ENCODE measurements around the gene UBA52.
"Not testable (repeated sequence)": the region's sequence is repeated elsewhere in the genome, so short reads cannot be mapped to it uniquely, and the experiment has no call there.

The UBA52 gene

DNA sequence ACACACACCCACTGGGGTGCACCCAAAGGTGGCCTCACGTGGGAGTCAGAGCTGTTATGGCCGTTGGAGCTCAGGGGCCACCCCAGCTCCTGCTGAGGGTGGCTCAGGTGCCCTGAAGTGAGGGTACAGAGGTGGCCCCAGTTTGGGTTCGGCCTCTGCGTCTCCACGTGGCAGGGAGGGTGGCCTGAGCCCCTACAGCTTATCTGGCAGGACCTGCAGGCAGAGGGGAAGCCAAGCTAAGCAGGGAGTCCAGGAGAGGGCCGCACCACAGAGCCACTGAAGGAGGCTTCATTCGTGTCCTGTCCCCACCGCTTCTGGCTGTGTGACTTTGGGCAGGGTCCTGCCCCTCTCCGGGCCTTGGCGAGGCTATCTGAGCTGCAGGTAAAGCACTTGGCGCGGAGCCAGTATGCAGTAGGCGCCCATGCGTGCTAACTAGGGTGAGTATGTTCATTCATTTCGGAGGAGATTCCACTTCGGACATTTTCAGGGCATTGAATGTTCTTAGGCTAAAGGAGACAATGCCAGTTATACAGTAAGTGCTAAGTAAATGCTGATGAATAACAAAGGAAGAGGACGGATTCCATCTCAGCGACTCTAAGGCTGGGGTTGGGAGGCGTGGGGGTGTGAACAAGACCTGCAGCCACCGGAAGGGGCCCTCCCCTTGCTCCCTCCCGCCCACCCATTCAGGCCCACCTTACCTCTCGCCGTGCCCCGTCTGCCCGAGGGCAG lies 21.9 kb downstream of the UBA52 start:
- no peak for DNase-seq (ENCODE audit: low read depth in 2 of 2)

DNA sequence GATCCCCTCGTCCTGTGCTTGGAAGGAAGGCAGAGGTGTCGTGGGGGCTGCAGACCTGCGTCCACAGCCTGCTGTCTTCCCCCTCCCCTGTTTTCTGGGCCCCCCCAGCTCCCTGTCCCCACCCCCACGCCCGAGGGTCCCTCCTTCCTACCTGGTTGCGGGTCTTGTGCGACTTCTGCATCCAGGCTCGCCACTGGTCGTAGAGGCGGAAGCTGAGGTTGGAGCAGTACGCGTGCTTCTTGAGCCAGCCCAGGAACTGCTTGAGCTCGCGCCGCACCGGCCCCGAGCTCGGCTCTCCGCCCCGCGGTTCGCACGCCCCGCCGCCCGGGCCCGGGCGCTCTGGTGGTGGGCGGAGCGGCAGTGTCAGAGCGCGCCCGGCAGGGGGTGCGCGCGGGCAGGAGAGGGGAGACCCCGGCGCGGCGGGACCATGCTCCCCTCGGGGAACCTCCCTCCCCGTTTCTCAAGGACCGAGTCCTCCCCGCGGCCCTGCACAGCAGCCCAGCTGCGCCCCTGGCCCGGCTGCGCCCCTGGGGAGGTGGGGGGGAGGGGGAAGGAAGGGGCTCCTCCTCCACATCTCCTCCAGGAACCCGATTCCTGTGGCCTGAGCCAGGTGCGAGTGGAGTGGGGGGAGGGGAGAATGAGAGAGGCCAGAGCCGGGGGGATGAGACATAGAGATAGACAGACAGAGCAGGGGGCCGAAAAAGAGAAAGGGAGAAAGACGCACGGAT lies 22.6 kb downstream of the UBA52 start:
- DNase-seq (ENCODE audit: low read depth in 2 of 2): peak; percentile 60 to 66

DNA sequence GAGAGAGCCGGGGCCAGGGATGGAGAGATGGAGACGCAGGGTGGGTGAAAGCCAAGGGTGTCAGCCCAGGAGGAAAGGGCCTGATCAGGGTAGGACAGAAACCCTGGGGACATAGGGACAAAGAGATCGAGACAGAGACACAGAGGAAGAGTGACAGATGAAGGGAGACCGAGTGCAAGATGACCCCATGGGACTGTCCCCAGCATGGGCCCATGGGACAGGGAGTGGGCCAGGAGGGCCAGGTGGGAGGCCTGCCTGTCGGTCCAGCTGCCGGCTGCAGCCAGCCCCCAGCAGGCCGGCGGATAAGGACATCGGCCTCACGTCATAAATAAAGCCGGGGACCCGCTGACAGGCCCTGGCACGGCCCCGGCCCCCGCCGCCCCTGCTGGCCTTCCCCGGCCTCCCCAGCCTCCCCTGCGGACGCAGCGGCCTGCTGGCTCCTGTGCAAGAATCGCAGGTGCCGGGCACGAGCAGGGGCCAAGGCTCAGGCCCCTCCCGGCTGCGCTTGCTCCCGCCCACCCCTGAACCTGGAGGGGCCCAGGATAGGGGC lies 23.2 kb downstream of the UBA52 start:
- DNase-seq (ENCODE audit: low read depth in 2 of 2): no peak

DNA sequence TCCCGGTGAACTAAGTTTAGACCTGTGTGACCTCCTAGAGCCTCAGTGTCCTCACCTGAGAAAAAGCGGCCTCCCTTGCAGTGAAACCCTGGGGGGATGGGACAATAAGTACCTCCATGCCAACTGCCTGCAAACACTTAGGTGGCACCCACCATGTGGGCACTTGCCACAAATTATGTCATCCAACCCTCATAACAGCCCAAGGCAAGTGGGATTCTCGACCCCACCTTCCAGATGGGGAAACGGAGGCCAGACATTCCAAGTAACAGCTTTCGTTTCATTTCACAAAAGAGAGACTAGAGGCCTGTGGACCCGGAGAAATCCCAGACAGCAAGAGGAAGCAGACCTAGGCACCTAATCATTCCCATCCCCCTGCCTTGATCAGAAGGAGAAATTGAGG lies 23.8 kb downstream of the UBA52 start:
- DNase-seq (ENCODE audit: low read depth in 2 of 2): no peak

DNA sequence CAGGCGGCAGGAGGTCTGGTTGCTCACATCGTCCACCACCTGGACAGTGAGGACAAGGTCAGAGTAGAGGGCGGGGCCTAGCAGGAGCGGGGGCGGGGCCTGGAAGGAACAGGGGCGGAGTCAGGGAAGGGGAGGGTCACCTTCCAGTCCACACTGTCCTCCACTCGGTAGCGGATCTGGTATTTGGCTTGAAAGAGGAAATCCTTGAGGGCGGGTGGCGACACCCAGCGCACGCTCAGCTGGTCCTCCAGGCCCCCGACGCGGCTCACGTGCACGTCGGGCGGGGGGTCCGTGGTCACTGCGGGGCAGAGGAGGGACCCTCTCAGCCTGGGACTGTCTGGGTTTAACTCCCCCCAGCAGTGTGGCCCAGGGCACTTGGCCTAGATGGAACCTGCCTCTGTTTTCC lies 25.1 kb downstream of the UBA52 start:
- no peak for DNase-seq (ENCODE audit: low read depth in 2 of 2)

DNA sequence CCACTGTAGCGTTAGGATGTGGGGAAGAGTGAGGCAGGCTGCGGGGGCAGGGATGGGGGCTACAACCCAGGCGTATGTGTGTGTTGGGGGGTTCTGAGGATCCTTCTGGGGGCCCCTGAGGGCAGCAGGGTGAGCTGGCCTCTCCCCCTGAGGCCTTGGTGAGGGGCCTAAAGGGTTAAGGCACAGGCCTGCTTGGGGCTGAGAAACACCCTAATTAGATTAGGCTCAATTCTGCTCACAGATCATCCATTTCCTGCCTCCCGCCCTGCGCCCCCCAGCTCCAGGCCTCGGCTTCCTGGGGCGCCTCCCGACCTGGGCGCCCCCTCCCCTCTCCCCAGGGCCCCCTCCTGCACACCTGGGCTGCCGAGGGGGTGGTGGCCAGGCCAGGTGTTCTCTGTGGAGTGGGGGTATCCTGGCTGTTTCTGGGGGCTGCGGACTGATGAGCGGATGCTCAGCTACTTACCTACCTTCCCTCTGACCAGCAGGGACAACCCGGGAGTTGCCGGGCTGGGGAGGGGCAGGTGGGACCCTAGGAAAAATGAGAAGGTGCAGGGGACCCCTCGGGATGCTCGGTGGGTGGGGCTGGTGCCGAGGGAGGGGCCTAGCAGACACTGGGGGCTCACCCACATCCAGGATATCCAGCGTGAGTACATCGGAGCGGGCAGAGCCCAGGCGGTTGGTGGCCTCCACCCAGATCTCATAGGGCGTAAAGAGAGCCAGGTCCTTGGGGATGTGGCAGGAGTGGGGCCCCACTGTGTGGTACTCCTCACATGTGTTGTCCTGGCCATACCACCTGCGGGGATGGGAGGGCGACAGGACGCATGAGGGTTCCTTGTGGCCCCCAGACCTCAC lies 26.4 kb downstream of the UBA52 start:
- DNase-seq (ENCODE audit: low read depth in 2 of 2): no peak

DNA sequence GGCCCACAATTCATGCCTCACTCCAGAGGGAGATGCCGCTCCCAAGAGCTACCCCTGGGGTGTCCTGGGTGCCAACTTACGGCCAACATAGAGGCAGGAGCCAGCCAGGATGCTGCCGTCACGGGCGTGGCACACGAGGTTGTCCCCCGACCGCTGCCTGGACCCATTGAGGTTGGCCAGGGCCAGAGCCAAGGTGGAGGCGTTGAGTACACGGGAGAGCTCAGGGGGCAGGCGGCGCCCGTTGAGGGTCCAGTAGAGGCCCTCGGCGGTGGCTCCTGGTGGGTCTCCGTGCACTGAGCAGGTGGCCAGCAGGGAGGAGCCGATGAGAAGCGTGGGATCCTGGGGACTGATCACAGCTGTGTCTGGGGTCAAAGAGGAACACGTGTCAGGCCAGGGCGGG lies 27.8 kb downstream of the UBA52 start:
- DNase-seq (ENCODE audit: low read depth in 2 of 2): no peak

DNA sequence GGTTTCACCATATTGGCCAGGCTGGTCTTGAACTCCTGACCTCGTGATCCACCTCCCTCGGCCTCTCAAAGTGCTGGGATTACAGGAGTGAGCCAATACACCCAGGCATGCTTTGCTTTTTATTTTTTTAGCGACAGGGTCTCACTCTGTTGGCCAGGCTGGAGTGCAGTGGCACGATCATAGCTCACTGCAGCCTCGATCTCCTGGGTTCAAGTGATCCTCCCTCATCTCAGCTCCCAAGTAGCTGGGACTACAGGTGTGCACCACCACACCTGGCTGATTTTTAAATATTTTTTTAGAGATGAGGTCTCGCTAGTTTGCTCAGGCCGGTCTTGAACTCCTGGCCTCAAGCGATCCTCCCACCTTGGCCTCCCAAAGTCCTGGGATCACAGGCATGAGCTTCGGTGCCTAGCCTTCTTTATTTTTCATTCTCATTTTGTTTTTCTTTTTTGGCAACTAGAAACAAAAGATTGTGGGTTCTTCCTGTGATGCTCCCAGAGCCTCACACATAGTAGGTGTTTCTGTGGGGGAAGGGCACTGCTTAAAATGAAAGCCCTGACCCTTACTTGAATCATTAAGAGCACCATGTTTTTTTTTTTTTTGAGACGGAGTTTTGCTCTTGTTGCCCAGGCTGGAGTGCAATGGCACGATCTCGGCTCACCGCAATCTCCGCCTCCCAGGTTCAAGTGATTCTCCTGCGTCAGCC lies 29.2 kb downstream of the UBA52 start:
- DNase-seq (ENCODE audit: low read depth in 2 of 2): not testable (repeated sequence)

DNA sequence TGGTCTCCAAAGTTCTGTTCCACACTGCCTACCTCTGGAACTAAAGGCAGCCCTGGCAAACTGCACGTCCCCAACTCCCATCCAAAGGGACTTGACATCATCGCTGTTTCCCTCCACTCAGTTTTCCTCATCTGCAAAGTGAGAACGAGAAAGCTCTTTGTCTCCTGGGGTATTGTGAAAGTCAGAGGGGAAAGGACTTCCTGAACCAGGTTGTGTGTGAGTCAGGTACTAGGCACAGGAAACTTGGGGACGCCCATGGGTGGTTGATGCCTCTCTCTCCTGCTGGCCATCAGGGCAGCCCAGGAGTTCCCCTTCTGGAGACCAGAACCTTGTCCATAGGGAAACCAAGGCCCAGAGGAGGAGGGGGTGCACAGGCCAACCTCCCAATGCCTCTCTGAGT lies 30.2 kb downstream of the UBA52 start:
- no peak for DNase-seq (ENCODE audit: low read depth in 2 of 2)

DNA sequence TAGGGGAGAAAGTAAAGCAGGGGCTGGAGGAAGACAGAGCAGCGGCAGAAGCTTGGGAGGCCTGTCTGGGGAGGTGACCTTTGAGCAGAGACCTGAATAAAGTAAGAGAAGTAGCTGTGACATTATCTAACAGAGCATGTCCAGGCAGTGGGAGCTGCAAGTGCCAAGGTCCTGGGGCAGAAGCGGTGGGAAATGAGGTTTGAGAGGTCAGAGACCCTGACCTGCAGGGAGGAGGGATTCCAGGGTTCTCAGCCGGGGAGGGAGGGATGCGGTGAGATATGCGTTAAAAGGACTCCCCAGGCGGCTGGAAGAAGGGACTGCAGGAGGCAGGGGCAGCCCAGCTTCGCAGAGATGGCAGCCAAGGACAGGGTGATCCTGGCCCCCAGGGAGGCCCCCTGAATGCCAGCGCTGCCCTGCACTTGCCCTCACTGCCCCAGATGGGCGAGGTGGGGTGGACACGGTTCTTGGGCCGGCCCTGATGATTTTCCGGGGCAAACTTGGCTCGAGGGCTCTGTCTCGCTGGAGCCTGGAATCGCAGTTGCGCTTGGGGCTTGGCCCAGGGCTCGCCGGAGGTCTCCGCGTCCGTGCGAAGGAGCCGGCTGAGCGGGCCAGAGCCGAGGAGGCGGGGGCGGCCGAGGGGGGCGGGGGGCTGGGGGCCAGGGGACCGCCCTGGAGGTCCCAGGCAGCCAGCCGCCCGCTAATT lies 31.7 kb downstream of the UBA52 start:
- no peak for DNase-seq (ENCODE audit: low read depth in 2 of 2)

DNA sequence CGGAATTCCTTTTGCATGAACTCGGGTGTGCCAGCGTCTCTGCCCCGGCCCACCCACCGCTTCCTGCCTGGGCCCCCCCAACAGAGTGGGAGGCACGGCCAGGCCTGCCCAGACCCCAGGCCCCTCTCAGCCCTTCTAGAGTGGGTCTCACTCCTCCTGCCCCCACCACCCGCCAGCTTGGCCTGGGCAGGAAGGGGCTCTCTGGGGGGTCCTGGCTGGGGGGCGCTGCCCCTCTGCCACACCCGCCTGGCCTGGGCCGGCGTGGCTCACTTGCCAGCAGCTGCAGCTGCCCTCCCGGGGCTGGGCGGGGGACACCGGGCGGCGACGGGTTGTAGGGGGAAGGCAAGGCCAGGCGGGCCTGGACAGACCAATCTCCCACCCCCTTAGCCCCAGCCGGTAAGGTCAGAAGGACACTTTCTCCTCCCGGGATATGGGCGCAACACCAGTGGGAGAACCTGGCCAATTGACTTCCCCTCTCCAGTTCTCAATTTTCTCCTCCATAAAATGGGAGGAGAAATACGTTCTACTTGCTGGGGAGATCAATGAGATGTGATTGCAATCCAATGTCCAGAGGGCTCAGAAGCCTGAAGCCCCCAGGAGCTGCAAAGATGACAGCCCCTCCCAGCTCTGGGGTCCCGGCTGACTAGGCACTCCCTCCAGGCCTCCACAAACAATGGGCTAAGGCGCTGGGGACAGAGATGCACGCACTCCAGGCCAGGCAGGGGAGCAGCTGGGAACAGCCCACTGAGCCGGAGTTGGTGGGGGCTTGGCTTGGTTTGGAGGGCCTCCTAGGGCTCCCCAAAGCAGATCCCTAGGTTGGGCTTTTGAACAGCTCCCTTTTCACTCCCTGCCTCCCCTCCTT lies 32.5 kb downstream of the UBA52 start:
- no peak for DNase-seq (ENCODE audit: low read depth in 2 of 2)

DNA sequence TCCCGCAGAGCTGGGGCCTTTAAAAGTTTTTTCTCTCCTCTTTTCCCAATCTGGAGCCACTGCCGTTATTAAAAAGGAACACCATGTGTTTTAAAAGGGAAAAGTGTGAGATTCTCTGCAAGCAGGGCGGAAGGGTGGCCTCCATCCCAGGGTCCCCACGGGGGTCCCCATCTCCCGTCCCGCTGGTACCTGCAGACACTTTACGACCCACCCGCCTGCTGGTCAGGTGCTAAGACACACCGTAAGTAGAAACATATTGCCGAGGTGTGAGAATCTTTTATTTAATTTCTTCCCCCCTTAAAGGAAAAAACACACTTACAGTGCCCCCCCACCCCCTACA lies 33.1 kb downstream of the UBA52 start:
- DNase-seq (ENCODE audit: low read depth in 2 of 2): no peak

DNA sequence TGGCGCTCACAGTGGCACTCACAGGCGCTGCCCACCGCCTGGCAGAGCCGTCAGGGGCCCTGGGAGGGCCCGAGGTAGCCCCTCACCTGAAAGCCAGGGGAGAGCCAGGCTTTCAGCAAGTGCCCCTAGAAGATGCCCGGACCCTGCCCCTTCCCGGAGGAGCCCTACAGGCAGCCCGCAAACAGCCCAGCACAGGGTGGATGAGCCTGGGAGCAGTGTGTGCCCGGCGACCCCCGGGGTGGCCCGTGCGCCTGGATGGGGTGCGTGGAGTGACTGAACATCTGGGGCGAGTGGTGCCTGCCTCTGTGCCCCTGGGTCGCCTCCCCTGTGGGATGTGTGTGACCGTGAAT lies 33.5 kb downstream of the UBA52 start:
- no peak for DNase-seq (ENCODE audit: low read depth in 2 of 2)

DNA sequence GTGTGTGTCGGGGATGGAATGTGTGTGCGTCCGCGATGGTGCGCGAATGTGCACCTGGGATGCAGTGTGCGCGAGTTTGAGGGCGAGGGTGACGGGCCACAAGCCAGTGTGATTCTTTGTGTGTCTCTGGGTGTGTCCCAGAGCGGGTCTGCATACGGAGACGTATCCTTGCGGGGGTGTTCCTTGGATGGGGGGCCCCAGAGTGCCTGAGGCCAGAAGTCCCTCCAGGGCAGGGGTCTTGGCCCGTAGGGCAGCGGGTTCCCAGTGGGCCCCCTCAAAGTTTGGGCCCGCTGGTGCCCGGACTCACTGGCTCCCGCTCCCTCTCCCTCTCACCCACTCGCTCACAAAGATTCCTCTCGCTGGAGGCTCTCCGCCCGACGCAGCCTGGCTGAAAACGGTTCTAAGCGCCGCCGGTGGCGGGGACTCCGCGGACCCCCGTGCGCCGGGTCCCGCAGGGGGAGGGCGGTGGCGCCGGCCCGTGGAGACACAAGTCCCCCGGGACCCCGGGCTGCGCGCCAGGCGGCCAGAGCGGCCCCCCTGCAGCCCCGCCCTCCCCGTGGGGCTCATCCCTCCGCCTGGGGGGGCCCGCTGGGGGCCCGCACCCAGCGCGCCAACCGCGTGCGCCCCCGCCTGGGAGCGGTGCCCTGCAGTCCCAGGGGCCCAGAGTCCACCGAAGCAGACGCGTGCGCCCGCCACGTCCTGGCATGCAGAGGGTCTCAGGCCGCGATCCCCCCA lies 34.1 kb downstream of the UBA52 start:
- DNase-seq (ENCODE audit: low read depth in 2 of 2): no peak

DNA sequence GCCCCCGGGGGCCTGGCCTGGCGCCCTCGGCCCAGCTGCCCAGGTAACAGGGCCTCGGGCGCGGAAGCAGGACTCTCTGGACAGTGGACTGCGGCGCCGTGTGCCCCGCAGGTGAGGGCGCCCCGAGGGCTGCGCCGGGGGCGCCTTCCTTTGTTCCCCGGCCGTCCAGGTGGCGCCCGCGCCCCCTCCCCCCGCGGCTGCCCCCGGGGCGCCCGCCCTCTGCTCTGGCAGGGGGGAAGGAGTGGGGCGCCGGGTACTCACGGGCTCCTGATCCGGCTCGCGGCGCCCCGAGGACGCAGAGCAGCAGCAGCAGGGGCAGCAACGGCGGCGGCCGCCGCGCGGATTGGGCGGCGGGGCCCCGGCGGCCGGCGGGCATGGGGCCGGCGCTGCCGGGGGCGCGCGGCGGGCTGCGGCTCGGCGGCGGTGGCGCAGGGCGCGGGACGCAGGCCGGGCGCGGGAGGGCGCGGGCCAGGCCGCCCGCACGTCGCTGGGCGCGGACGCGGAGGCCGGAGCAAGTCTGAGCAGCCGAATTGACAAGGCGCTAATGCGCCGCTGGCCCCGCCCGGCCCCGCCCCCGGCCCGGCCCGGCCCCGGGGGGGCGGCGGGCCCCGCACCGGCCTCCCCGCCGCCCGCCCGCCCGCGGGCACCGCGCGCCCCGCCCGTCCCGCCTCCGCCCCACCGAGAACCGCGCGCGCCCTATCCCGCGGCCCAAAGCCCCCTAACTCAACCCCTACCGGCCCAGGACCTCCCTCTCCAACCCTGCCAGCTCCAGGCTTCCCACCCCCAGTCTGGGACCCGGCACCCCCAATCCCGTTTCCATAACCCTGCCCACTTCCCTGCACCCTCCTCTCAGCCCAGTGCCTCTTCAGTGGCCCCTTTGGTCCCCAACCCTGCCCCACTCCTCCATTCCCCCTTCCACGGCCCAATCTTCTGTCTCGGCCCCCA lies 34.9 kb downstream of the UBA52 start, which contains the start of gene CRLF1:
Gene CRLF1, minus strand, starts transcription at position 519 of the 945 bp plus-strand sequence. Its CDS starts 143 bp downstream, at position 376.
- DNase-seq (ENCODE audit: low read depth in 2 of 2): no peak

DNA sequence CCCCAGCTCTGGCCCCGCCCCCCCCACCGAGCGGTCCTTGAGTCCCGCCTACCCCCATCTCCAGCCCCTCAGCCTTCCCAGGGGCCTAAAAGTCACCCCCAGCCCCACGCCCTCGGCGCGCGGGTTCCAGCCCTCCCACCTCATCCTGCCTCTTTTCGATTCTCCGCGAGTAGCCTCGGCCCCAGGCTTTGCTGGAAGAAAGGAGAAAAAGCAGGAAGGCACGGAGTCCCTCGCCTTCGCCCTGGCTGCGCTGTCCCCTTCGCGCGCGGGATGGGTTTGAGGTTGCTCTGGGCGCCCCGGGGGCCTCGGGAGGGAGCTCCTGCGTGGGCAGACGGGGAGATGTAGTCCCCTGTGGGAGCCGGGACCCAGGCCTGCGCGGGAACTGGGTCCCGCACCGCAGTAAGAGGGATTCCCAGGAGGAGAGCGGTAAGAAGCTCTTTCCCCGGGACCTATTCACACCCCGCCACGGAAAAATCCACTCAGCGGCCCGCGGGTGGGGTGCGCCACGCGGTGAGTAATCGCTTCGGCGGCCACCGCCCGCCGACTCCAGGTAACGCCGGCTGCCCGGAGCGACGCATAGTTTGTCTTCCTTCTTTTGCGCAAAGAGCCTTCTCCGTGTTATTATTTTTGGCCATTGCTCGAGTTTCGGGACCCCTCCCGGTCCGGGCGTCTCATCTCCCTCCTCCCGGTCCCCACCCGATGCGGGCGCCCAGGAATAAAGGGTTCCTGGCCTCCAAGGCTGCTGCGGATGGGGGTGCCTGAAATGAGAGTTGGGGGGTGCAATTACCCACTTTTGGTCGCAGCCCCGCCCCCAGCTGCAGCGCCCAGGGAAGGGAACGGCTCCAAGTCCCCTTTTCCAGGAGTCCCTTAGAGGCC lies 35.8 kb downstream of the UBA52 start:
- DNase-seq (ENCODE audit: low read depth in 2 of 2): no peak

DNA sequence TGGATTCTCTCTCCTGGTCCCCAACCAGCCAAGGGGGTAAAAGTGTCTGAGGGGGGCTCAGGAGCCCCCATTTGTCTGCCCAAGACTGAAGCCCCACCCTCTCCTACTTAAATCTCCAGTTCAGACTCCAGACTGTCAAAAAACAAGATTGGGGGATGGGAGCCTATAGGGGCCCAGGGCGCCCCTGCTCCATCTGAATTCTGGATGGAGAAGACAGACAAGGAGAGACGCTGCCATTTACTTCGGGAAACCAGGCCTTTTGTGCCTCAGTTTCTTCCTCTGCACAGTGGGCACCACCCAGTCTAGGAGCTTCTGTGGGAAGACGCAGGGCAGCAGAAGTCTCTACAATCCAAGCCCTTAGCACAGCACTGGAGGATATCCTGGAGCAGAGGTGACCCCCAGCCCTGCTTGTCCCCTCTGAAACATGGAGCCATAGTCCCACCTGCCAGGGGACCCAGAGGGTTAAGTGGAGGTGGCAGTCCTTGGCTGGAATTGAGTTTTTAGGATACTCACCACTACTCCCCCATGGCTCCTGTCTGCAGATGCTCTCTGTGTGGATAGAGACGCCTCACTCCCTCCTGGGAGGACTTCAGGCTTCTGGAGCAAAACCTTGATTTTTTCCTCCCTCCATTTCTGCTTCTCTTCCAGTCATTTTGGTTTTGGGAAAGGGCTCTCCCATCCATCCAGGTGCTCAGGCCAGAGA lies 36.6 kb downstream of the UBA52 start:
- DNase-seq (ENCODE audit: low read depth in 2 of 2): no peak
